Fibroblast of skin of right quadriceps (primary cell): ENCODE results near the gene OAS2.

Experiments
- DNase-seq: peaks from one replicate; pipeline ENCODE4 v3.0.0-alpha.2; 2013

The OAS2 gene

GRCh38 chr12:113061061-113061694 is 82.9 kb downstream of the OAS2 start:
- DNase-seq: no peak
